ENCODE data around the gene YLPM1.

YLPM1 gene

DNA sequence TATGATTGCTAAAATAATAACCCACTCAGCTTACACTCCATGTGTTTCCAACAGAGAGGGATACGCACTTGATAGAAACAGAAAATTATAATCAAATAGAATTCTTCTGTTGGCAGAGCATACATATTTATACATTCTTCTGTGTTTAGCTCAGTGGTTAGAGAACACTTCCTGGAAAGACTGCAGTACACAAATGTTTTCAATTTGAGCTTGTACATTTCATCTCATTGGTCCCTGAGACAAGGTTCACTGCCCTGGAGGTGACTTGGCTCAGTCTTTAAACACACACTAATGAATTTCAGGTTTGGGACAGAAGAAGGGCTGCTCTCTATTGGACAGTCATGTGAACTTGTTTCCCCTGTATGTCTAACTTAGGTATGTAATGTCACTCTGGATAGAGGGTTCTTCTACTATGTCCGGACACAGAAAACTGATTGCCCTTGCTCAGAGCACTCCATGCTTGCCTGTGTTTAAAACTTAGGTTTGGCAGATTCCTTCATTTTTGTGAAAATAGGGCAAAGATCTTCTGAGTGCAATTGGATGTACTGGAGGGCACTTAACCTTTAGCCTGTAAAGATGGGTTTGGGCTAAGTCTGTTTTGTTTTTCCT is 89.9 kb downstream of the YLPM1 start:
- H3K9me2 ChIP-seq (replicated peaks; ENCODE audit: low read depth, low read length) = no peaks in the 10 kb centered on the region
- H2AFZ ChIP-seq (ENCODE audit: low read length) = no peak overlapping the region
- H4K20me1 ChIP-seq (ENCODE audit: insufficient read depth, low read length, poor library complexity, severe bottlenecking) = no peaks in the 10 kb centered on the region
- H3K79me2 ChIP-seq (ENCODE audit: insufficient read depth, low read length) = no peaks in the 10 kb centered on the region
- H3K9me3 ChIP-seq (ENCODE audit: insufficient read depth, low read depth, low read length) = no peaks in the 10 kb centered on the region
- H3K9ac ChIP-seq (ENCODE audit: low read depth, low read length, poor library complexity, severe bottlenecking) = no peak overlapping the region
- no peak overlapping the region for H3K4me3 ChIP-seq (ENCODE audit: low read length, poor library complexity, severe bottlenecking)
- H3K4me1 ChIP-seq (ENCODE audit: insufficient read depth, low read length, poor library complexity, severe bottlenecking) = no peaks in the 10 kb centered on the region
- H3K4me2 ChIP-seq (ENCODE audit: low read depth, low read length, poor library complexity, severe bottlenecking) = no peak overlapping the region
- no peaks in the 10 kb centered on the region for H3F3A ChIP-seq (ENCODE audit: low read depth)
- no peaks in the 10 kb centered on the region for H3K36me3 ChIP-seq (ENCODE audit: insufficient read depth, low read length)
- no peaks in the 10 kb centered on the region for H3K27me3 ChIP-seq (ENCODE audit: insufficient read depth, low read length, poor library complexity, severe bottlenecking)
- TF ChIP-seq EZH2phosphoT487 (IDR thresholded peaks at IDR 0.05; ENCODE audit: borderline replicate concordance) = no peak

DNA sequence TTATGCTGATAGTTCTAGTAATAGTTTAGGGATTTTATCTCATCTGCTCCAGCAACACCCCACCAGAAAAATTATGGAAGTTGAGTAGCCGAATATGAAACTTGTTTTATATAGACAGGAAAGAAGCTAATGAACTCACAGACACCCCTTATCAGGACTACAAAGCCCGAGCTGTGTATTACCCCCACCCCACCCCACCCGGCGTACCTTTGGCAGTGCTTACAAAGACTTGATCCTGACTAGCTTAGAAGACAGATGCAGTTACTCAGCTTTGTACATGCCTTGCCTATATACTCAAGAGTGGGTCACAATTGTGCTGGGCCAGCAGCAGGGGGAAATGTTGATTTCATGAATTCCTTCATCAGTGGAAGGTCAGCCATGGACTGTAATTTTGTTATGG is 90.5 kb downstream of the YLPM1 start:
- no peak for TF ChIP-seq CTCF (conservative IDR thresholded peaks at IDR 0.05; ENCODE audit: low read length)
- H3K4me2 ChIP-seq (ENCODE audit: low read depth, low read length, poor library complexity, severe bottlenecking) = no peak overlapping the region
- no peaks in the 10 kb centered on the region for H4K20me1 ChIP-seq (ENCODE audit: insufficient read depth, low read length, poor library complexity, severe bottlenecking)

GRCh38 chr14:74855021-74855420 is 91.9 kb downstream of the YLPM1 start:
- H3K9ac ChIP-seq (ENCODE audit: low read depth, low read length, poor library complexity, severe bottlenecking) = no peak overlapping the region
- no peaks in the 10 kb centered on the region for H3K79me2 ChIP-seq (ENCODE audit: insufficient read depth, low read length)
- no peaks in the 10 kb centered on the region for H3K27me3 ChIP-seq (ENCODE audit: insufficient read depth, low read length, poor library complexity, severe bottlenecking)
- no peak overlapping the region for H3K4me3 ChIP-seq (ENCODE audit: low read length, poor library complexity, severe bottlenecking)
- H3F3A ChIP-seq (ENCODE audit: low read depth) = no peaks in the 10 kb centered on the region
- H3K9me3 ChIP-seq (ENCODE audit: insufficient read depth, low read depth, low read length) = no peaks in the 10 kb centered on the region
- no peaks in the 10 kb centered on the region for H3K36me3 ChIP-seq (ENCODE audit: insufficient read depth, low read length)
- TF ChIP-seq EZH2phosphoT487 (IDR thresholded peaks at IDR 0.05; ENCODE audit: borderline replicate concordance) (no peak), CTCF (conservative IDR thresholded peaks at IDR 0.05; ENCODE audit: low read length) (no peak)
- no peak overlapping the region for H3K4me2 ChIP-seq (ENCODE audit: low read depth, low read length, poor library complexity, severe bottlenecking)
- no peak overlapping the region for H2AFZ ChIP-seq (ENCODE audit: low read length)
- no peaks in the 10 kb centered on the region for H3K4me1 ChIP-seq (ENCODE audit: insufficient read depth, low read length, poor library complexity, severe bottlenecking)
- no peaks in the 10 kb centered on the region for H4K20me1 ChIP-seq (ENCODE audit: insufficient read depth, low read length, poor library complexity, severe bottlenecking)
- no peaks in the 10 kb centered on the region for H3K9me2 ChIP-seq (replicated peaks; ENCODE audit: low read depth, low read length)

More for the DNA sequence above, 90.5 kb downstream of the YLPM1 start:
- H3K9ac ChIP-seq (ENCODE audit: low read depth, low read length, poor library complexity, severe bottlenecking) = no peak overlapping the region
- H3K79me2 ChIP-seq (ENCODE audit: insufficient read depth, low read length) = no peaks in the 10 kb centered on the region
- H3K9me3 ChIP-seq (ENCODE audit: insufficient read depth, low read depth, low read length) = no peaks in the 10 kb centered on the region
- H2AFZ ChIP-seq (ENCODE audit: low read length) = no peak overlapping the region
- no peaks in the 10 kb centered on the region for H3K27me3 ChIP-seq (ENCODE audit: insufficient read depth, low read length, poor library complexity, severe bottlenecking)
- H3K4me3 ChIP-seq (ENCODE audit: low read length, poor library complexity, severe bottlenecking) = no peak overlapping the region
- H3K9me2 ChIP-seq (replicated peaks; ENCODE audit: low read depth, low read length) = no peaks in the 10 kb centered on the region
- no peaks in the 10 kb centered on the region for H3K36me3 ChIP-seq (ENCODE audit: insufficient read depth, low read length)
- no peaks in the 10 kb centered on the region for H3K4me1 ChIP-seq (ENCODE audit: insufficient read depth, low read length, poor library complexity, severe bottlenecking)
- H3F3A ChIP-seq (ENCODE audit: low read depth) = no peaks in the 10 kb centered on the region

DNA sequence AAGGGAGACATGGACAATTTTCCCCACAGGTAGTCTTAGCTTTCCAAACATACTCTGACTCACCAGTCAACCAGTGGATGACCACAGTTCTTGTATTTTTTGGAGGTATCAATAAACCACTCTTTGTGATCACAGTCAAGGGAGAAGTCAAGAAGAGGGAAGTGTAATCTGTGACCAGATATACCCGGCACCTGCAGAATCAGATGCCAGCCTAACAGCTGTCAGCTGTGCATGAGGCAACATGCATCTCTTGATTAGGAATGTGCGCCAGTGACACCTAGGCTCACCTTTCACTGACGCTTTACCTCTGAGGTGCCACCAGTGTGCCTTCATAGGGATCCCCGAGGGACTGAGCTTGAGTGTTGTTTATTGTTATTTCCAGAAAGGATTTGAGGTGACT is 92.8 kb downstream of the YLPM1 start:
- no peaks in the 10 kb centered on the region for H4K20me1 ChIP-seq (ENCODE audit: insufficient read depth, low read length, poor library complexity, severe bottlenecking)
- no peaks in the 10 kb centered on the region for H3K79me2 ChIP-seq (ENCODE audit: insufficient read depth, low read length)
- H3K4me1 ChIP-seq (ENCODE audit: insufficient read depth, low read length, poor library complexity, severe bottlenecking) = no peaks in the 10 kb centered on the region
- H3K4me3 ChIP-seq (ENCODE audit: low read length, poor library complexity, severe bottlenecking) = no peak overlapping the region
- H3K9me3 ChIP-seq (ENCODE audit: insufficient read depth, low read depth, low read length) = no peaks in the 10 kb centered on the region
- H2AFZ ChIP-seq (ENCODE audit: low read length) = no peak overlapping the region
- no peak overlapping the region for H3K4me2 ChIP-seq (ENCODE audit: low read depth, low read length, poor library complexity, severe bottlenecking)
- no peaks in the 10 kb centered on the region for H3K36me3 ChIP-seq (ENCODE audit: insufficient read depth, low read length)
- no peaks in the 10 kb centered on the region for H3K9me2 ChIP-seq (replicated peaks; ENCODE audit: low read depth, low read length)
- no peaks in the 10 kb centered on the region for H3F3A ChIP-seq (ENCODE audit: low read depth)
- H3K27me3 ChIP-seq (ENCODE audit: insufficient read depth, low read length, poor library complexity, severe bottlenecking) = no peaks in the 10 kb centered on the region
- no peak overlapping the region for H3K9ac ChIP-seq (ENCODE audit: low read depth, low read length, poor library complexity, severe bottlenecking)
- no peak for TF ChIP-seq EZH2phosphoT487 (IDR thresholded peaks at IDR 0.05; ENCODE audit: borderline replicate concordance)
- no peak for TF ChIP-seq CTCF (conservative IDR thresholded peaks at IDR 0.05; ENCODE audit: low read length)
